Measurements from ENCODE around the gene SKIC8.

SKIC8 gene

GRCh38 chr15:78304216-78305066, 5.0 kb upstream of the SKIC8 start:
- no peak for DNase-seq (ENCODE audit: extremely low read depth, low read depth)
- no peak for TF ChIP-seq CTCF (IDR thresholded peaks at IDR 0.05; ENCODE audit: low read depth, low read length)

GRCh38 chr15:78302579-78303312, 3.3 kb upstream of the SKIC8 start:
- peak; percentile 54 for DNase-seq (ENCODE audit: extremely low read depth, low read depth)
- no peak for TF ChIP-seq CTCF (IDR thresholded peaks at IDR 0.05; ENCODE audit: low read depth, low read length)

- TF ChIP-seq CTCF (IDR thresholded peaks at IDR 0.05; ENCODE audit: low read depth, low read length), result no peak
- no peak for DNase-seq (ENCODE audit: extremely low read depth, low read depth)
Measured at GRCh38 chr15:78301828-78302227, 2.4 kb upstream of the SKIC8 start.

GRCh38 chr15:78301326-78301725, 1.9 kb upstream of the SKIC8 start:
- no peak for TF ChIP-seq CTCF (IDR thresholded peaks at IDR 0.05; ENCODE audit: low read depth, low read length)
- DNase-seq (ENCODE audit: extremely low read depth, low read depth), result no peak

GRCh38 chr15:78292219-78292618, 7.2 kb downstream of the SKIC8 start:
- DNase-seq (ENCODE audit: extremely low read depth, low read depth), result no peak
- no peak for TF ChIP-seq CTCF (IDR thresholded peaks at IDR 0.05; ENCODE audit: low read depth, low read length)

GRCh38 chr15:78291698-78292097, 7.7 kb downstream of the SKIC8 start:
- no peak for DNase-seq (ENCODE audit: extremely low read depth, low read depth)
- TF ChIP-seq CTCF (IDR thresholded peaks at IDR 0.05; ENCODE audit: low read depth, low read length), result no peak

- no peak for DNase-seq (ENCODE audit: extremely low read depth, low read depth)
- TF ChIP-seq CTCF (IDR thresholded peaks at IDR 0.05; ENCODE audit: low read depth, low read length), result no peak
Measured at GRCh38 chr15:78291052-78291451, 8.4 kb downstream of the SKIC8 start.

Data from AG09319 (cell line).